GM19438 (cell line): ENCODE measurements around the gene ADGRD1.
A peak's percentile ranks its signal among the peaks of the same experiment; 100 is the strongest.

ENCODE experiments used
- ATAC-seq: cut with Tn5 transposase; IDR thresholded peaks from one replicate; pipeline ENCODE4 v1.9.1; 2021; ENCODE audit warnings: low read depth; ENCODE audit not compliant: unreplicated experiment

Gene ADGRD1

DNA sequence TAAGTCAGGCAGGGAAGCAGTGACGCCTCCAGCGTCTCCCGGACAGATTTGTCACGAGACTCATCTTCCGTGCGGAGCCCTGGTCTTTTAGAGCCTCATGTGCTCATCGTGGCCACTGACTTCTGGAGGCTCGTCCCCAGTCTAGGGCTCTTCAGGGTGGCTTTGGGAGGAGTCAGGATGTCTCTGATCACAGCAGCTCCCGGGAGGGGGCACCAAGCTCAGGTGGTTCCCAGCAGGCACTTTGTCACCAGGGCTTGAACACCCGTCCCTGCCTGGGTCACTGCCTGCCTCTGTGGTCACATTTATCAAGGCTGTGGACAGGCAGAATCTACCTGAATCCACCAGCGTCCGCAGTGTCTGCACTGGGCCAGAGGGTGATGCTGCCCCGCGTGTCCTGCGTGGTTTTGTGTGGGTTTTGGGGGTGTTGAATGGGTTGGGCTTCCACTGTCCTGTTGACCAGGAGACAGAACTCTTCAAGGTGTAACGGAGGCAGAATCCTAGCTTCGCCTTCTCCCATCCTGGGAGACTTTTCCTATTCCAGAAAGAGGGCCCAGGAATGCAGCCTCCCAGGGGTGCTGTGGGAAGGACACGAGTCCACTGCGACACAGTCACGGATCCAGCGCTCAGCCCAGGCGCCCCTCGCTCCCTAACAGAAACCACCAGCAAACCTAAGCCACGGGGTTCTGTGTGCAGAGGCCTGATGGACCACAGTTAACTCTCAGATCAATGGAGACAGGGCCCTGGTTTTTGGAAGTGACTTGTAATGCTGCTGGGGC is 132.3 kb downstream of the ADGRD1 start:
- no peak for ATAC-seq

DNA sequence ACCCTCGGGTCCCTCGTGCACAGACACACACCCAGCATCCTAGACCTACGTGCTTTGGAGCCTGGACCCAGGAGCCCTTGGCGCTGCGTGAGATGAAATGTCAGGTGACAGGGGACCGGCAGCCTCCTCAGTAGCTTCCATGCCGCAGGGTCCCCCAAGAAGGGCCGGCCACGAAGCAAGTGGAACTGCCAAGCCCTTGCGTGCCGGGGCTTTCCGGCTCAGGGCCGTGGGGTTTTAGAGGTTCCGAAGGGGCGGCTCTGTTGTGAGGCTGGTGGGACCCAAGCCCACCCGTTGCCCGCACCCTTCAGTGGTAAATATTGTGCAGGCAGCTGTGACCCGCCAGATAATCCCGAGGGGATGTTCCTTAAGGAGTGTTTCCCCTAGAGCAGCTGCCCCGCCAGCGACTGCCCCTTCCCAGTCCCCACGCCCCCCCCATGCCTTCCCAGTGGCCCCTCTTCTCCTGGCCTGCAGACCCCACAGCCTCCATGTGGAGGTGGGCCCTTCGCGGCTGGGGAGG is 133.7 kb downstream of the ADGRD1 start:
- ATAC-seq: no peak

DNA sequence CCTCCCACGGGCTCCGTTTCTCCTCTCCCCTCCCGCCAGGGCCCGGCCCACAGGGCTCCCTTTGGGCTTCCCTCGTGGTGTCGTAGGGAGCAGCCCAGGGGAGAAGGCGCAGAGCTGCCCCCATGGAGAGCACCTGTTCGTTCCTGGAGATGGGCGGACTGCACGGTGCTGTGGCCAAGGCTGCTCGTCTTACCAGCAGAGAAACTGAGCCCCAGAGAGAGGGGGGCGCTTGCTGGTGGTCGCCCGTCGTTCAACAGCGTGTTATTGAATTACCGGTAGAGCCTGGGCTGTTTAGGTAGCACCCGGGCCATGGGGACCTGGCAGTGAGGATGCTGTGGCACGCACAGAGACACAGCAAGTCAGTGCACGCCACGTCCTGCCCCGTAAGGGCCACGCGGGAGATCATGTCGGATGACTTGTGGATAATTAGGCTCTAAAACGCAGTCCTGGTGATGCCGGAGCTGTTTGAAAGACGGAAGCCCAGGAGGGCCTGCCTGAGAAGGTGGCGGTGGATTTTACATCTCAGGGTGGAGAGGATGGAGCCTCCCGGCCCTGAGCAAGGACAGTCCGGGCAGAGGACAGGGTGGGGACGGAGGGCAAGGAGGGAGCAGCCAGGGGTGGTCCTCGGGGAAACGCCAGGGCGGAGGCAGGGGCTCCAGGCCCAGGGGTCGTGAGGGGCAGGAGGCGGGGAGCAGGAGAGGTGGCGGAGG is 134.4 kb downstream of the ADGRD1 start:
- no peak for ATAC-seq

DNA sequence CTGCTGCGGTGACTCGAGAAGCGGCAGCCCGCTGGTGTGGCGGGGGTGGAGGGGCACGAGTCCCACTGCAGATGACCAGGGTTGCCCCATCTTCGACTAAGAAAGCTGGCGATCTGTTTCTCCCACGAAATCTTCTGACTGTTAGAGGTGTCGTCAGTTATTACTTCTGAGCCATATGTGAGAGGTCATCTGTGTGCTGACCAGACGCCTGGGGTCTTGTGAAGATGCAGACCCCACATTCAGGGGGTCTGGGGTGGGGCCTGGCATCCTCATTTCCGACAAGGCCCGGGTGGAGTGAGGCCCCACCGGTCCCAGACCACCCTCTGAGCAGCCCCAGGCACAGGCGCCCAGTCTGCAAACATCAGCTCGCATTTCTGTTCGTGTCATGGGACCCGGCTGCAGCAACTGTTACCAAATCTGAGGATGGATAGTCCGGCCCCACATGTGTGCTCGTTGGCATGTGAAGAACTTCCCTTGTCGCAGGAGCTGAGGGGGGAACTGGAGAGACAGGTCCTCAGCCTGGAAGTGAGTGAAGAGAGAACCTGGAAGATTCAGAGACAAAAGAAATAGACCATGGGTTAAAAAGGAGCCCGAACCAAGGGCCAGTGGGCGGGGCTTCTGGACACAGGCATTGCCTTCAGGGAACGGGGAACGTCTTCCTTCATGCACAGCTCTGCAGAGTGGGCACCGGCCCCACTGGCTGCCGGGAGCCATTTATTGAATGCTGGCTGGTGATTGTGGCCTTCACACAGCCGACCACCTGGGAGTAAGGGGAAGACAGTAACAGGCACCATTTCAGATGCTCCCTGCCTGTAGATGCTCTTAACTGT is 135.2 kb downstream of the ADGRD1 start:
- ATAC-seq: no peak

DNA sequence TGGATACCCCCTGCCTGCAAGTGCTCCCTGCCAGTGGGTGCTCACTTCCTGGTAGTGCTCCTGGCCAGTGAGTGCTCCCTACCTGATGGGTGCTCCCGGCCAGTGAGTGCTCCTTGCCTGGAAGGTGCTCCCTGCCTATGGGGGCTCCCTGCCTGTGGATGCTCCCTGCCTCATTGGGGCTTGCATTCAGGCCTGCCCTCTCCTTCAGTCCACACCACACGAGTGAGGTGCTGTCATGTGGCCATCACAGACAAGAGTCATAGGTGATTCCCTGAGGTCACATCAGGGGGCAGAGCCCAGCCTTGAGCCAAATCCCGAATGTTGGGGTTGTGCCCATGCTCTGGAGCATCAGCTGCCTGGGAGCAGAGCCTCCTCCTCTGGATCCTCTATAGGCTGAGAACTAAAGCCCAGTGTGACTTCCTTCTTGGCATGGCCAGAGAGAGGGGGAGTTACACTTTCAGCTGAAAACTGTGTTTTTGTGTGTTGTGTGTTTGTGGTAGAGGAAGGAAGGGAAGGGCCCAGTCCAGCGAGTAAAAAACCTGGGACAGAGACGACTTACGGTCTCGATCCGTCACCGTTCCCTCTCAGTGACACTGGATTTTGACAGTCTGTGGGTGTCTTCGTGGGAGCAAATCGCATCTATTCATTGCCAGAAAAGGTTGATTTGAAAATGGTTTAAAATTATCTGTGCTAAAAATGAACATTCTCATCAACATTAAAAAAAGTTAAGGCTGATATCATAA is 136.0 kb downstream of the ADGRD1 start:
- no peak for ATAC-seq

DNA sequence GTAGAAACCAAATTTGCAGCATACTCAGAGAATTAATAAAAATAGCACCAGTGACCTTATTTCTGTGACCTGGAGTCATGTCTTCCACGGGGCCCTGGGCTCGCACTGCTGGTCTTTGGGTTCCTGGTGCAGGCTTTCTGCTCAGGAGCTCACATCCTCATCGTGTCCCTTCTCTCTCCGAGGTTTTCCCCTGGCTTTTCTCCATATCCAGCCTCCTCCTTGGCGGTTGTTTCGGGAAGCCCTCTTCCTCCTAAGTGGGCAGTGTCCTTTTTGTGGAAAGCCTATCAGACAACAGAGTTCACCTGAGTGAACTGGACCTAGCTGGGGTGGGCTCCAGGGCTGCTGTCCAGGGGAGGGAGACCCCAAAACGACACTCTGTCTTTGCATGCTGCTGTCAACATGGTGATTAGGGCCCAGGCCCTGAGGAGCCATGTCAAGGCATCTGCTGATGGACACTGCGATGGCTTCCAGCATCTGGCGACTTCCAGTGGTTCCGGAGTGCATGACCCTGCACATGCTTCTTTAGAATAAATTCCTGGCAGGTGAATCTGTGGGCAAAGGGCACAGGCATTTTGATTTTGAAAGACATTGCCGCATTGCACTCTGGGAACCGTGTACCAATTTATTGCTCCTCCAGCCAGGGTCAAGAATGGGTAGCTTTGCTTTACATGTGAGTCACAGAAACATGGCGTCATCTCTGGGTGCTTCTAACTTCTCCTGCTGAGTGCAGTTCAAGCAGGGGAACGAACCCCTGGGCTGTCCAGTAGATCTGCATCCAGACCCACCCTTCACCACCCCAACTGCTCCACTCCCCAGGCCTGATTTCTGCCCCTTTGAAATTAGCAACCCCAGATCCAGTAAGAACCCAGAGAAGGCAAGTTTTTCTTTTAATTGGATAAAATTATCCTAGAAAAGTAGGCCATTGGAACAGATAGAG is 136.8 kb downstream of the ADGRD1 start:
- no peak for ATAC-seq

DNA sequence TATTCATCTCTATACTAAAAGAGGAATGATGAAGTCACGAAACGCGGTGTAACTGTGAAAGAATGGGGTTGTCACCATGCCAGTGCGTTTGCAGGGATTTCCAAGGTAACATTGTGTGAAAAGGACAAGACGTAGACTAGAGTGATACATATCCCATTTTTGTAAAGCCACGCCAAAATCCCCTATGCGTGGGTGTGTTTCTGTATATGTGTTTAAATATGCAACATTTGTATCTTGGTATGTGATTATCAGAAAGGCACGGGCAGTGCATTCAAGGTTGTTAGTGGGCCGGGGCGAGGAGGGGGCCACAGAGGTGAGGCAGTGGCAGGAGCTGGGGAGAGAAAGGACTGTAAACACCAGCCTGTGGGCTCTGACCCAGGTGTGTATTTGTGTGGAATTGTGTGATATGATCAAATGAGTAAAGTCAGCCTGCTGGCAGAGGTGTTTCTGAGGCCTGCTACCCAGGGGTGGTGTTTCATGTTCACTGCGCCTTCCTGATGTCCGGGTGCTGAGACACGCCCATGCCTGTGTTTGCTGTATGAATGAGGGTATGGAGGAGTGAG is 137.8 kb downstream of the ADGRD1 start:
- ATAC-seq: no peak

DNA sequence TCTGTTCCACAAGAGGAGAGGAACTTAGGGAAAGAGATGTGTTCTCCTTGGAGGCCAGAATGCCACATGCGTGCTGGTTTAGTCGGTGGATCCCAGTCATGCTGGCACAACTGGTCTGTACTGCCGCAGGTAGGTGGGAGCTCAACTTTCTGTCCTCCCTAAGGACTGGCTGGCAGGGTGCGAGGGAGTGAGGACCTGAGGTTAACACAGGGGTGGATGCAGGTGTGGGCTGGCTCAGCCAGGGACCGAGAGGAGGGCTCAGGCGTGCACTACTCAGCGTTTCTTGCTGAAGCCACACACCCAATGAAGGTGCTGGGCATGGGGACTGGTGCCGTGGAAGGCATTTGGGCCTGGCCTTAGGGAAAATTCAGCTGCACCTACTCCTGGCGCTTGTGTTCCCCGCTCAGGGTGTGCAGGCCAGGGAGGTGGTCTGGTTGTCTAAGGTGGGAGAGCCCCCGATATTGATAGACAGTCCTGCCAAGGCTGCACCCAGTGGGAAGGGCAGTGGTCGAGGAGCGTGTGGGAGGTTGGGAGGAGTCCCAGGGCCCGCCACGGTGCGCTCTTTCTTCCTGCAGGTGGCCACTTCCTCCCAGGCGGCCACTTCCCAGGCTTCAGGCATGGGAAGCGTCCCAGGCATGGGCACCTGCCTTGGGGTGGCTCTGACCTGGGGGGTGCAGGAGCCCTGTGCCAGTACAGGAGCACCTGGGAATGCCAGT is 138.4 kb downstream of the ADGRD1 start:
- ATAC-seq: no peak

DNA sequence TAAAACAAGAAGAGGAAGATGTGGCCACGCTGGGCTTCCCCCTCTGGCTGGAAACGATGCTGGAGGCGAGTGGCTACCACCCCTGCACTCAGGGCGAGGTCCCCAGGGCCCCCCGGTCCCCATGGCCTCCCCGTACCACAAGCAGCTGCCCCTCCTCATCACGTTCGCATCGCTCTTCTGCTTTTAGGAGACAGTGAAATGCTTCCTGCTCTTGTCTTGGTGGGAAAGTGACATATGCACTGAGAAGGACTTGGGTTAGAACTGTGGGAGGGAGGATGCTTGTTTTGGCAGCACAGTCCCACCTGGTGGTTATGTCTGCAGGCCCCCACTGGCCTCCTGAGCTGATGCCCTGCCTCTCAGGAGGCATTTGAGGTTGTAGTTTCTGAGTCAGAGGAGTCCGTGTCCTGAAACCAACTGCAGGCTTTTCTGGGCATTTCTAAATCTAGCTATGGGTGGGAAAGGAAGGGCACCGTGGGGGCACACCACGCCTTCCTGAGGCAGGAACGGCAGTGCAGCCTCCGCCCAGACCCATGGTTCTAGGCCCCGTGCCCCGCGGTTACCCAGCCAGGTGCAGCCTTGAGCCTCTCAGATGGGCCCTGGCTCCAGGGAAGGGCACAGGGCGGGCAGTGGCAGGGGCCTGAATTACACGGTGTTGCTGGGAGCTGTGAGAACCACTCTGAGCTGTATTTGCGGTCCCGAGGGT is 139.3 kb downstream of the ADGRD1 start:
- ATAC-seq: peak; percentile 58

DNA sequence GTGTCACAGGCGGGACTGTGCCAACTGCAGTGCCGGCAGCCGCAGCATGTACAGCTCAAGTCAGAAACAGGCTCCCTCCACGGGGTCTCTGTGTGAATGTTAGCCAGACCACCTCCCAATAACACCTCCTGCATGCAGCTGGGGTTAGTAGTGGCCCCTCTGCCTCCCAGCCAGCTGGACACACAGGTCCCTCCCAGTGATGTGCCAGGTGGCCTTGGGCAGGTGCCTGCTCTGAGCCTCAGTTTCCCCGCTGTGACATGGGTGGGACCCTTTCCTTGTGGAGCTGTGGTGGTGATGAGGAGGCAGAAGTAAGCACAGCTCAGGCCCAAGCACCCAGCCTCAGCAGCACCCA is 139.9 kb downstream of the ADGRD1 start:
- no peak for ATAC-seq

DNA sequence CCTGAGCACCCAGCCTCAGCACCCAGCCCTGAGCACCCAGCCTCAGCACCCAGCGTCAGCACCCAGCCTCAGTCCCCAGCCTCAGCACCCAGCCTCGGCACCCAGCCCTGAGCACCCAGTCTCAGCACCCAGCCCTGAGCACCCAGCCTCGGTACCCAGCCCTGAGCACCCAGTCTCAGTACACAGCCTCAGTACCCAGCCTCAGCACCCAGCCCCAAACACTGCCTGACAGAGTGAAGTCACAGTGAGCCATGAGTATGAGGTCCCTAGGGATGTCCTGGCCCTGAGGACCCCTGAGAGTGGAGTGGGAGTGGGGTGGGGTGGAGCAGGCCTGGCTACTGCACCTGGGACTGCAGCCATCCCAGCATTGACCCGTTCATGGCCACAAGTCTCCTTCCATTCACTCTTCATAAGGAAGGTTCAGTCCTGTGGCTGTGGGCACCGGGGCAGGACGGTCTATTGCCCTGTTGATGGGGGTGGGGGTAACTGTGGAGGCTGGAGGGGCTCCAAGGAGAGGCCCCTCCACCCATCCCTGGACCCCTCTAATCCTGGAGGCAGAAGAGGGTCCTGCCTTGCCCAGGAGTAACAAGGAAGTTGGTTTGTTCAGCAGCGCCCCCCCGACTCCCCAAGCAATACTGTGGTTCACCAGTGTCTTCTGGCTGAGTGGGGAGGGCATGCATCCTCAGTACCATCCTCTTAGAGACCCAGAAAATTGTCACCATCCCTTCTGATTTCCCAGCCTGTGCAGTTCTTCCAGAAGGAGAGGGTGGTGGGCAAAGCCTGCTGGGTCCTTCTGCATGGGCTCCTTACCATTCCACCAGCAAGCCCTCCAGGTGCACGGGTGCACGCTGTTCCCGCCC is 140.5 kb downstream of the ADGRD1 start:
- no peak for ATAC-seq

DNA sequence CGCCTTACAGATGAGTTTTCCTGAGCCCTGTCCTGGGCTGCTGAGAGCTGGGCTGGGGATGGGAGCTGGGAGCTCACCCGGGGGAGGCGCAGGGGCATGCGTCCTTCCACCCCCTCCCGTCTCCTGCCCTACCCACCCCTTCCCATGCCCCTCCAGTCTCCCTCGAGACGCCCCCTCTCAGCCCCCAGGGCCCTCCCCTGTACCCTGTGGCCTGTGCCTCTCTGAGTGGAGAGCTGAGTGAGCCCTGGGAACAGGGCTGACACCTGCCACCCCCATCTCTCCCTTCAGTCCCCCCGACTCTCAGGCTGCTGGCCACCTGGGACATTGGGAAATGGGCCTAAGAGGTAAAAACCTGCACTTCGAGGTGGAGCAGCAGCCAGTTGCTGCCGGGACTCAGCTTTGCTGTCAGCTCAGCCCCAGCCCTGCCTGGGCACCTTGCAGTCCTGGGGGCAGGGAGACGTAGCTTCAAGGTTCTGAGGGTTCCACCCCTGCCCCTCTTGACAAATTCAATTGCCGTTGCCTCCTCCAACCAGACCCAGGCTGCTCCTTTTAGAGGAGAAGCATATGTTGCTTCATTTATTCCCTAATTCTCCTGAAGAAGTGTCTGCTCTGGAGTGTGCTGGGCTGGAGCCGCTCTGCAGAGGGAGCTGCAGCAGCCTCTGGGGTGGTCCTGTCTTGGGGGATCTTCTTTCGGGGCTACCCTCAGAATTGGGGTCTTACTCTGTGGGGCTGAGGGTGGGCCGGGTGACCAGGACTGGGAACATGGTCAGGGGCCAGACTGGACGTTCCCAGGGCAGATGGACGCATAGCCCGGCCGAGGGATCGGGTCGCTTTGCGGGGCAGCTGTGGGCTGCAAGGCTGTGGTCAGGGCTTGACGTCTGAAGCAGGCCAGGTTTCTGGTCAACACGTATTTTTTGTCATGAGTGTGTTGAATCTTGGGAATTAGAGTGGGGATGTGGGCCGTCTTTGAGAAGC is 141.4 kb downstream of the ADGRD1 start:
- no peak for ATAC-seq

DNA sequence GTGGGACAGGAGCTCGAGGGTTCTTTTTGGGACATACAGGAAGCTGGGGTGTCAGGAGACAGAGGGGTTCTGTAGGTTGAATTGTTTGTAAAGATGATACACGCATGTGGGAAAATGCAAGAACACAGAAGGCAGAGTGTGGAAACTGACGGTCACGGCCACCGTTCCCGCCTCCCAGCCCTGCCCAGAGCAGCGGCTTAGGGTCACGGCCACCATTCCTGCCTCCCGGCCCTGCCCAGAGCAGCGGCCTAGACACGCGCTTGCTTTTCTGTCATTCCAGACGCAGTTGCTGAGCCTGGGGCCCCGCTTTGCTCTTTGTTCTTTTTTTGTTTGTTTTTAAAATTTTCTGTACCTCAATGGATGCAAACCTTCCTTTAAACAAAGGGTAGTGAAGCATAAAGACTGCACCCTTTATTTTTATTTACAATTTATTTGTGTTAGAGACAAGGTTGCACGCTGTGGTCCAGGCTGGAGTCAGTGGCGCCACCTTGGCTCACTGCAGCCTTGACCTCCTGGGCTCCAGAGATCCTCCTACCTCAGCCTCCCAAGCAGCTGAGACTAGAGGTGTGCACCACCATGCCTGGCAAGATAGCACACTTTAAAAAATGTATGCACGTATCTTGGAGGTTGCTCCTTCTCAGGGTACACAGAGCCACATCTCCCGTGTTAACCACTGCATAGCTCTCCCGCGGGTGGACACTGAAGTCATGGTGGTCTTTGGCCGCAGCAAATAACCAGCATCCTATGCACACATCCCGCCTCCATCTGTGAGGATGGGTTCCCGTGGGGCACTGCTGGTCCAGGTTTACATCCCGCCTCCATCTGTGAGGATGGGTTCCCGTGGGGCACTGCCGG is 142.3 kb downstream of the ADGRD1 start:
- no peak for ATAC-seq

DNA sequence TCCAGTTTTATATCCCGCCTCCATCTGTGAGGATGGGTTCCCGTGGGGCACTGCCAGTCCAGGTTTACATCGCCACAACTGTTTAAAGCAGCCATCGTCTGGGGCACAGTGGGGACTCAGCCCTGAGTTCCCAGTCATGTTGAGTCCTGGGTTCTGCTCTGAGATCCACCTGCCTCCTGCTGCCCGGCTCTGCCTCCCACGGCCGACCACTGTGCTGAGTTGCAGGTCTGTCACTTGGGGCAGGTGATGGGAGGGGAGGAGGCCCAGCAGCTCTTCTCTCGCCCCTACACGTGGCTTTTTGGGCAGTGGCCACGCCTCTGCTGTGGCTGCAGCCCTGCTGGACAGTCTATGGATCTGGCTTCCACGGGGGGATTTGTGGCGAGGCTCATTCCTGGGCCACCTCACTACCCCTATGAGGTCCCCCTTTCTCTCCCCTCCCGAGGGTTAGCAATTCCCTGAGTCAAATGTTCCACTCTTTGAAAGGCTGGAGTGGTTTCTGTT is 143.0 kb downstream of the ADGRD1 start:
- ATAC-seq: no peak
